Activated T-cell treated with anti-CD3 and anti-CD28 coated beads, Interleukin-2, amount 50 U/mL, for 48 hours (primary cell): ENCODE data around the gene HYAL3.
A peak's percentile ranks its signal among the peaks of the same experiment; 100 is the strongest.

ENCODE experiments used
- DNase-seq, 2 experiments: peaks; one replicate each; pipeline ENCODE4 v3.0.0-alpha.2; 2020

The HYAL3 gene

GRCh38 chr3:50298836-50299637, at the start of gene HYAL3, which contains the start of gene NAA80:
TSS of gene HYAL3 (minus strand) at chr3:50299405. CDS start at chr3:50295602, 3,803 bp downstream.
TSS of gene NAA80 (minus strand) at chr3:50299405. CDS start at chr3:50297463, 1,942 bp downstream.
- peak; percentile 100 for DNase-seq

- peak; percentile 82 for DNase-seq
These were observed 48.1 kb upstream of the HYAL3 start for GRCh38 chr3:50347187-50347813.

- peak; percentile 85 to 87 for DNase-seq
These were observed 46.5 kb upstream of the HYAL3 start, which contains the start of gene ZMYND10 for GRCh38 chr3:50345586-50346234. TSS of gene ZMYND10 (minus strand) at chr3:50345732. CDS start at chr3:50345579, 153 bp downstream.

DNA sequence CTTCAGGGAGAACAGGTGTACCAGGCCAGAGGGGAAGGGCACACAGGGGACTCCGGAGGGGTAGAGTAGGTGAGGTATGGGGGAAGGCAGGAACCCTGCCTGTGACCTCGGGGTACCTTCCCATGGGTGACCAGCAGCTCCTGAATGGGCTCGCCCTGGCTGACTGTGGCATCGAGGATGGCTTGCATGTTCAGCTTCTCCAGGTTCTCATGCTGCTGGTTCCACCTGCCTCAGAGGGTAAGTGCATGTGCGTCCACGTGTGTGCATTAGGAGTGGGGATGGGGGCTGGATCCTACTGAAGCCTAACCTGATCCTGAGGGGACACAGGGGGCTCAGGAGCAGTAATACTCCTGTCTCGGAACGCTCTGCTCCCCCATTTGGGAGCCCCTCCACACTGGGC, 45.8 kb upstream of the HYAL3 start:
- no peak for DNase-seq

GRCh38 chr3:50342813-50343633, 43.8 kb upstream of the HYAL3 start:
- no peak for DNase-seq

DNA sequence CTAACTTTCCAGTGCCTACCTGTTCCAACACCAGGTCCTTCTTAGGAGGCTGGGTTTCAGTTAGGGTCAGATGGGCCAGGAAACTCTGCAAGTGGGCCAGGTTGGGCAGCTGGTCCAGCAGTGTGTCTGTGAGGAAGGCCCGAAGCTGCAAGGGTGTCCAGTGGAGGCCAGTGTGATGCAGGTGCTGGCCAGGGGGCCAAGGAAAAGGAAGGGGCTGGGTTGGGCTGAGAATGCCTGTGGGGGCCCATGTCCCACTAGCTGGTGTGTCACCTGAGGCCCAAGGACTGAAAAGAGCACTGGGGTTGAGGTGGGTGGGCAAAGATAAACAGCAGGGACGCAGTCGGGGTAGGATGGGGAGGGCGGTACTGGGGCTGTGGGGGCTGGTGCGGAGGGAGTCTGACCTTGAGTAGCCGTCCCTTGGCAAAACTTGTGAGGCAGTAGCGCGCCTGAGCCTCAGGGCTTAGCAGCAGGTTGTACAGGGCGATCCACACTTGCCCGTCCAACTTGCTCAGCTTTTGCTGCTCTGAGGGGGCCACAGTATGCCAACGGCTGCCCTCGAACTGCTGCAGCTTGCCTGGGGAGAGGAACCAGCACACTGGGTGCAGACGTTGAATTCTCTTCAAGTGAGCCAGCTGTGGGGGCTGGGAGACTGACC, 42.9 kb upstream of the HYAL3 start:
- no peak for DNase-seq

- no peak for DNase-seq
These were observed 42.3 kb upstream of the HYAL3 start for GRCh38 chr3:50341537-50341936.

DNA sequence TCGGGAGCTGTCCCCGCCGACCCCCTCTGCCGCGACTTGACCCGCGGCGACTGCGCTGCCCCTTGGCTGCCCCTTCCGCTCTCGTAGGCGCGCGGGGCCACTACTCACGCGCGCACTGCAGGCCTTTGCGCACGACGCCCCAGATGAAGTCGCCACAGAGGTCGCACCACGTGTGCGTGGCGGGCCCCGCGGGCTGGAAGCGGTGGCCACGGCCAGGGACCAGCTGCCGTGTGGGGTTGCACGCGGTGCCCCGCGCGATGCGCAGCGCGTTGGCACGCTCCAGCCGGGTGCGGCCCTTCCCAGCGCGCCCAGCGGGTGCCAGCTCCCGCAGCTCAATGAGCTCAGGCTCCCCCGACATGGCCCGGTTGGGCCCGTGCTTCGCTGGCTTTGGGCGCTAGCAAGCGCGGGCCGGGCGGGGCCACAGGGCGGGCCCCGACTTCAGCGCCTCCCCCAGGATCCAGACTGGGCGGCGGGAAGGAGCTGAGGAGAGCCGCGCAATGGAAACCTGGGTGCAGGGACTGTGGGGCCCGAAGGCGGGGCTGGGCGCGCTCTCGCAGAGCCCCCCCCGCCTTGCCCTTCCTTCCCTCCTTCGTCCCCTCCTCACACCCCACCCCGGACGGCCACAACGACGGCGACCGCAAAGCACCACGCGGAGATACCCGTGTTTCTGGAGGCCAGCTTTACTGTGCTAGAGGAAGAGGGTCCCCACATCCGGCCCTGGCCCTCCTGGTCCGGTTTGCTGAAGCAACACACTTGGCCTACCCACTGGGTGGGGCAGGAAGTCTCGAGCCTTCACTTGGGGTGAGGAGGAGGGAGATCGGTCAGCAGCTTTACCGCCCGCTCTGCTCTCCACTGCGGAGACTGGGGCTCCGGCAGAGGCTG, 41.5 kb upstream of the HYAL3 start, which contains the start of gene RASSF1:
RASSF1 (minus strand) TSS at position 389 of the 882 bp plus-strand sequence; CDS start at position 358, 31 bp downstream.
- peak; percentile 81 to 85 for DNase-seq

- no peak for DNase-seq
These were observed 40.9 kb upstream of the HYAL3 start for GRCh38 chr3:50340147-50340447.

DNA sequence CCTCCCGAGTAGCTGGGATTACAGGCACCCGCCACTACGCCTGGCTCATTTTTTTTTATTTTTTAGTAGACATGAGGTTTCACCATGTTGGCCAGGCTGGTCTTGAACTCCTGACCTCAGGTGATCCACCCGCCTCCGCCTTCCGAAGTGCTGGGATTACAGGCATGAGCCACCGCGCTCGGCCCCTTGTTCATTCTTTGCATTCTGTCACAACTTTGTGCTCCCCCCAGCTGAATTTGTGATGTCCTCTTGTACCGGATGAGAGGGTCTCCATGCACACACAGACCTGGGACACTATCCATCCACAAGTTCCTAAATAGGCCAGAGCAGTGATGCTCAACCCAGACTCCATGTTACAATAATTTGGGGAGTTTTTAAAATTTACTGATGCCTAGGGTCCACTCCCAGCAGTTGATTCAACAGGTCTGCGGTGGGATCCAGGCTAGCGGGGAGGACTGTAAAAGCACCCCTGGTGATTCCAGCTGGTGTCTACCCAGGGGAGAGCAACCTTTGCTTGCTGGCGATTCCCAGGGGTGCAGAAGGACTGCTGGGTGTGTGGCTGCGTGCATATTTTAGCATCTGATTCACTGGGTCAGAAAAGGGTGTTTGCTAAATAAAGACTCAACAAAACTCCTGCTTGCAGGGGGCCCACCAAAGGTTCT, 40.4 kb upstream of the HYAL3 start:
- no peak for DNase-seq

- DNase-seq: no peak
These were observed 39.8 kb upstream of the HYAL3 start for GRCh38 chr3:50338965-50339364.

GRCh38 chr3:50337175-50337861, 38.1 kb upstream of the HYAL3 start:
- DNase-seq: peak; percentile 98

DNA sequence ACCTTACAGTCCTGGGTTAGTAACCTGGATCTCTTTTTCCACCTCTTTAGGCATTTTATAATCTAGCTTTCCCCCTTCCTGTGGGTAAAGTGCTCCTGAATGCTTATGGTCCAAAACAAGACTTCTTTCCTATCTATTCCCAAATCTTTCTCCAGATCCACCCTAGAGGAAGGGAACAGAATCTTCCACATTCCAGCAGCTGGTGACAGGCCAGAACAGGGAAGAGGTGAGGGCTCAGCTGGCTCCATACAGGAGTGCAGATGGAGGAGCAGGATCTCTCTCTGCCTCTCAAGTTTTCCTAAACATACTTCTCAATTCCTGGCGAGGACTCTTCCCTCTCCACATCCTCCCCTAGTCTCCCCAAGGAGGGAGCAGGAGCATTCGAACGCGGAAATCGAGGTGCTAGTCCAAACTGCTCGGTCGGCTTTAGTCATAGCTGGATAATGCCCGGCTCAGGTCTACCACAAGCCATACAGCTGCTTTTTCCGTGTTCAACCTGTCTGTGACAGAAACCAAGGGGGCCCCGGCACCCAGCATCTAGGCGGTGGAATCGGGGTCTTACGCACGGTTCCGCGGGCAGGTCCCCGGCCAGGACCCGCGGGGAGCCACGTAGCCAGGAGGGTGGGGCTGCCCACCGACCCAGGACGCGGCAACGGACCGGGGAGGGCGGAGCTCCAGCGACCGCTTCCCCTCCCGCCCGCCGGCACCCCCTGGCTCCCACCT, 37.4 kb upstream of the HYAL3 start:
- DNase-seq: no peak

- no peak for DNase-seq
These were observed 35.3 kb upstream of the HYAL3 start for GRCh38 chr3:50334339-50335075.

- no peak for DNase-seq
These were observed 34.6 kb upstream of the HYAL3 start for GRCh38 chr3:50333744-50334328.

DNA sequence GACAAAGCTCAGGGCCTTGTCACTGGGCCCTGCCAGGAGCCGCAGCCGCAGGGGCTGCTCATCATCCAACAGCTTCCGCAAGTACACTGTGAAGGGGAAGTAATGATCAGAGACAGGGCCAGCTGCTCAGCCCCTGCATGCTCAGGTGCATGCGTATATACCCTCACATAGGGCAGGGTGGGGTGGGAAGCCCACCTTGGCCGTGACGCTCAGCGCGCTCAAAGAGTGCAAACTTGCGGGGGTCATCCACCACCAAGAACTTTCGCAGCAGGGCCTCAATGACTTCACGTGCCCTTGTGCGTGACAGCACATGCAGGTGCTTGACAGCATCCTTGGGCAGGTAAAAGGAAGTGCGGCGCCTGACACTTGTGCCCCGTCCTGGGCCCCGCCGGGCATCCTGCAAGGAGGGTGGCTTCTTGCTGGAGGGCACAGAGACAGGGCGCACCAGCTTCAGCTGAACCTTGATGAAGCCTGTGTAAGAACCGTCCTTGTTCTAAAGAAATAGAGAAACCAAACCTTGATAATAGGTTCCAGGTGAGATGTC, 32.2 kb upstream of the HYAL3 start:
- DNase-seq: no peak

DNA sequence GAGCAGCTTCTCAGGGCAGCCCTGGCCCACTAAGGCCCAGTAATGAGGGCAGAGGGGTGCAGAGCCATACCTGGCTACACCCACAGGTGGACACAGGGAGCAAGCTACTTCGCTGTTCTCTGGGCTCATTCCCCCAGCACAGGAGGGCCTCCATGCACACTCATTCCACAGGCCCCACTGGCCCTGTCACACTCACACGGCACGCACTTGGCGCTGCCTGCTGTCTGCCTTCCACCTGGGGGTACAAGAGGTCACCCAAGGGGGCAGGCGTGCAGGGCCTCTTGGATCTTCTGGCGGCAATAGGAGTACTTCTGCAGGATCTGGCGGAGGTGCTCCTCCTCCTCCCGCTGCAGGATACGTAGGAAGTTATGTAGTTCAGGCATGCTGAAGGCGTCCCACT, 31.1 kb upstream of the HYAL3 start:
- no peak for DNase-seq
